ENCODE data around the gene REPIN1.

REPIN1 gene

GRCh38 chr7:150388306-150388705, 19.7 kb downstream of the REPIN1 start:
- Histone ChIP-seq H3K4me3 (ENCODE audit: low read length) (no peak overlapping the region), H3K9ac (ENCODE audit: low read length) (peak overlapping the region; percentile 16; the same call in 1 of the 2 replicates), H3K4me2 (ENCODE audit: low read length) (no peak overlapping the region), H3K27me3 (ENCODE audit: low read depth, low read length) (no peaks in the 10 kb centered on the region), H2AFZ (ENCODE audit: low read depth, low read length) (no peak overlapping the region), H4K20me1 (ENCODE audit: insufficient read depth, low read length) (no peaks in the 10 kb centered on the region), H3K4me1 (ENCODE audit: low read length) (peaks cover 44% of the 10 kb centered on the region), H3K9me3 (ENCODE audit: insufficient read depth, low read length) (no peaks in the 10 kb centered on the region), H3K36me3 (replicated peaks; ENCODE audit: low read depth, low read length) (peaks cover 14% of the 10 kb centered on the region), H3K27ac (ENCODE audit: low read length) (no peak overlapping the region), H3K79me2 (ENCODE audit: low read length) (peaks cover 26% of the 10 kb centered on the region)
- TF ChIP-seq CTCF (IDR thresholded peaks at IDR 0.05; ENCODE audit: low read depth, low read length) (no peak), EZH2phosphoT487 (IDR thresholded peaks at IDR 0.05; ENCODE audit: low read depth) (no peak)

- TF ChIP-seq CTCF (IDR thresholded peaks at IDR 0.05; ENCODE audit: low read depth, low read length) (peak; percentile 73), EZH2phosphoT487 (IDR thresholded peaks at IDR 0.05; ENCODE audit: low read depth) (no peak)
- Histone ChIP-seq H3K79me2 (ENCODE audit: low read length) (peaks cover 19% of the 10 kb centered on the region), H4K20me1 (ENCODE audit: insufficient read depth, low read length) (no peaks in the 10 kb centered on the region), H3K4me2 (ENCODE audit: low read length) (no peak overlapping the region), H2AFZ (ENCODE audit: low read depth, low read length) (no peak overlapping the region), H3K9me3 (ENCODE audit: insufficient read depth, low read length) (no peaks in the 10 kb centered on the region), H3K36me3 (replicated peaks; ENCODE audit: low read depth, low read length) (peaks cover 14% of the 10 kb centered on the region), H3K4me1 (ENCODE audit: low read length) (peaks cover 38% of the 10 kb centered on the region), H3K9ac (ENCODE audit: low read length) (peak overlapping the region; percentile 16; the same call in 1 of the 2 replicates), H3K27me3 (ENCODE audit: low read depth, low read length) (no peaks in the 10 kb centered on the region), H3K27ac (ENCODE audit: low read length) (no peak overlapping the region), H3K4me3 (ENCODE audit: low read length) (no peak overlapping the region)
These were observed 20.3 kb downstream of the REPIN1 start for GRCh38 chr7:150388709-150389531.

- TF ChIP-seq CTCF (IDR thresholded peaks at IDR 0.05; ENCODE audit: low read depth, low read length) (no peak), EZH2phosphoT487 (IDR thresholded peaks at IDR 0.05; ENCODE audit: low read depth) (no peak)
- H2AFZ ChIP-seq (ENCODE audit: low read depth, low read length), result no peak overlapping the region
- H3K79me2 ChIP-seq (ENCODE audit: low read length), result peaks cover 14% of the 10 kb centered on the region
- H4K20me1 ChIP-seq (ENCODE audit: insufficient read depth, low read length), result no peaks in the 10 kb centered on the region
- no peak overlapping the region for H3K4me2 ChIP-seq (ENCODE audit: low read length)
- H3K9ac ChIP-seq (ENCODE audit: low read length), result no peak overlapping the region
- H3K27me3 ChIP-seq (ENCODE audit: low read depth, low read length), result no peaks in the 10 kb centered on the region
- no peak overlapping the region for H3K27ac ChIP-seq (ENCODE audit: low read length)
- H3K9me3 ChIP-seq (ENCODE audit: insufficient read depth, low read length), result no peaks in the 10 kb centered on the region
- peaks cover 14% of the 10 kb centered on the region for H3K36me3 ChIP-seq (replicated peaks; ENCODE audit: low read depth, low read length)
- no peak overlapping the region for H3K4me3 ChIP-seq (ENCODE audit: low read length)
- H3K4me1 ChIP-seq (ENCODE audit: low read length), result peaks cover 33% of the 10 kb centered on the region
These were observed 20.9 kb downstream of the REPIN1 start for GRCh38 chr7:150389532-150389816.

GRCh38 chr7:150390205-150390604, 21.6 kb downstream of the REPIN1 start:
- no peak overlapping the region for H3K9ac ChIP-seq (ENCODE audit: low read length)
- no peak overlapping the region for H3K27ac ChIP-seq (ENCODE audit: low read length)
- H3K9me3 ChIP-seq (ENCODE audit: insufficient read depth, low read length), result no peaks in the 10 kb centered on the region
- peaks cover 25% of the 10 kb centered on the region for H3K4me1 ChIP-seq (ENCODE audit: low read length)
- peaks cover 14% of the 10 kb centered on the region for H3K36me3 ChIP-seq (replicated peaks; ENCODE audit: low read depth, low read length)
- H4K20me1 ChIP-seq (ENCODE audit: insufficient read depth, low read length), result no peaks in the 10 kb centered on the region
- H2AFZ ChIP-seq (ENCODE audit: low read depth, low read length), result no peak overlapping the region
- no peak overlapping the region for H3K4me3 ChIP-seq (ENCODE audit: low read length)
- no peaks in the 10 kb centered on the region for H3K27me3 ChIP-seq (ENCODE audit: low read depth, low read length)
- no peak overlapping the region for H3K4me2 ChIP-seq (ENCODE audit: low read length)
- TF ChIP-seq CTCF (IDR thresholded peaks at IDR 0.05; ENCODE audit: low read depth, low read length) (no peak), EZH2phosphoT487 (IDR thresholded peaks at IDR 0.05; ENCODE audit: low read depth) (no peak)
- peaks cover 8% of the 10 kb centered on the region; the same call in 1 of the 2 replicates for H3K79me2 ChIP-seq (ENCODE audit: low read length)

Data from OCI-LY3 (cell line).